ENCODE data around the gene NHERF2.
"Not testable (repeated sequence)": the region's sequence is repeated elsewhere in the genome, so short reads cannot be mapped to it uniquely, and the experiment has no call there.

The NHERF2 gene

GRCh38 chr16:2003827-2004641, 22.7 kb upstream of the NHERF2 start:
- no peak overlapping the region for H3K4me3 ChIP-seq (ENCODE audit: low read depth, low read length)
- no peak for DNase-seq (ENCODE audit: low read depth)

- no peak for DNase-seq (ENCODE audit: low read depth)
- H3K4me3 ChIP-seq (ENCODE audit: low read depth, low read length): no peak overlapping the region
These were observed 21.7 kb upstream of the NHERF2 start for GRCh38 chr16:2004795-2005517.

- DNase-seq (ENCODE audit: low read depth): no peak
These were observed 21.1 kb upstream of the NHERF2 start for GRCh38 chr16:2005646-2006045.

GRCh38 chr16:2006317-2006716, 20.4 kb upstream of the NHERF2 start:
- H3K4me3 ChIP-seq (ENCODE audit: low read depth, low read length): no peak overlapping the region
- no peak for DNase-seq (ENCODE audit: low read depth)

More at GRCh38 chr16:2005646-2006045, 21.1 kb upstream of the NHERF2 start:
- H3K4me3 ChIP-seq (ENCODE audit: low read depth, low read length): no peak overlapping the region

- no peak for DNase-seq (ENCODE audit: low read depth)
- peak overlapping the region; percentile 73 for H3K4me3 ChIP-seq (ENCODE audit: low read depth, low read length)
These were observed 19.4 kb upstream of the NHERF2 start for GRCh38 chr16:2007081-2007836.

GRCh38 chr16:2008009-2008526, 18.6 kb upstream of the NHERF2 start:
- H3K4me3 ChIP-seq (ENCODE audit: low read depth, low read length): peak overlapping the region; percentile 73
- DNase-seq (ENCODE audit: low read depth): no peak

GRCh38 chr16:2008631-2009163, 18.0 kb upstream of the NHERF2 start:
- DNase-seq (ENCODE audit: low read depth): no peak
- peak overlapping the region; percentile 73 for H3K4me3 ChIP-seq (ENCODE audit: low read depth, low read length)

- H3K4me3 ChIP-seq (ENCODE audit: low read depth, low read length): peak overlapping the region; percentile 73
- no peak for DNase-seq (ENCODE audit: low read depth)
These were observed 17.5 kb upstream of the NHERF2 start for GRCh38 chr16:2009164-2009711.

- peak; percentile 62 for DNase-seq (ENCODE audit: low read depth)
- H3K4me3 ChIP-seq (ENCODE audit: low read depth, low read length): peak within 1 kb of the TSS; percentile 73
These were observed 16.8 kb upstream of the NHERF2 start, which contains the start of gene ZNF598 for GRCh38 chr16:2009791-2010510. ZNF598 (minus strand) TSS chr16:2009821.

- not testable (repeated sequence) for H3K4me3 ChIP-seq (ENCODE audit: low read depth, low read length); DNase-seq (ENCODE audit: low read depth)
These were observed 15.0 kb upstream of the NHERF2 start for GRCh38 chr16:2011726-2012125.

GRCh38 chr16:2013527-2013926, 13.2 kb upstream of the NHERF2 start:
- no peak overlapping the region for H3K4me3 ChIP-seq (ENCODE audit: low read depth, low read length)

GRCh38 chr16:2015117-2015946, 11.4 kb upstream of the NHERF2 start:
- no peak overlapping the region for H3K4me3 ChIP-seq (ENCODE audit: low read depth, low read length)
- DNase-seq (ENCODE audit: low read depth): no peak

More at GRCh38 chr16:2013527-2013926, 13.2 kb upstream of the NHERF2 start:
- no peak for DNase-seq (ENCODE audit: low read depth)

- no peak for DNase-seq (ENCODE audit: low read depth)
These were observed 10.8 kb upstream of the NHERF2 start for GRCh38 chr16:2015947-2016208.

GRCh38 chr16:2016407-2016922, 10.2 kb upstream of the NHERF2 start:
- DNase-seq (ENCODE audit: low read depth): no peak
- H3K4me3 ChIP-seq (ENCODE audit: low read depth, low read length): no peak overlapping the region

More at GRCh38 chr16:2015947-2016208, 10.8 kb upstream of the NHERF2 start:
- no peak overlapping the region for H3K4me3 ChIP-seq (ENCODE audit: low read depth, low read length)

GRCh38 chr16:2019518-2019920, 7.2 kb upstream of the NHERF2 start, which contains the start of gene NPW:
NPW (plus strand) TSS chr16:2019785.
- peak within 1 kb of the TSS; percentile 37 for H3K4me3 ChIP-seq (ENCODE audit: low read depth, low read length)
- DNase-seq (ENCODE audit: low read depth): no peak

GRCh38 chr16:2019921-2020831, 6.5 kb upstream of the NHERF2 start:
- DNase-seq (ENCODE audit: low read depth): no peak
- peak overlapping the region; percentile 37 for H3K4me3 ChIP-seq (ENCODE audit: low read depth, low read length)

- no peak for DNase-seq (ENCODE audit: low read depth)
- peak overlapping the region; percentile 34 for H3K4me3 ChIP-seq (ENCODE audit: low read depth, low read length)
These were observed 4.0 kb upstream of the NHERF2 start for GRCh38 chr16:2022723-2023091.

Measured in skeletal muscle cell (primary cell).